HG02943 (cell line): Measurements from ENCODE around the gene MDH2.
"Not testable (repeated sequence)": the region's sequence is repeated elsewhere in the genome, so short reads cannot be mapped to it uniquely, and the experiment has no call there.

Experiments
- ATAC-seq: cut with Tn5 transposase; IDR thresholded peaks from one replicate; pipeline ENCODE4 v1.9.1; 2021; ENCODE audit warnings: mild to moderate bottlenecking, low read depth, moderate library complexity; ENCODE audit not compliant: unreplicated experiment

MDH2 gene, protein sequence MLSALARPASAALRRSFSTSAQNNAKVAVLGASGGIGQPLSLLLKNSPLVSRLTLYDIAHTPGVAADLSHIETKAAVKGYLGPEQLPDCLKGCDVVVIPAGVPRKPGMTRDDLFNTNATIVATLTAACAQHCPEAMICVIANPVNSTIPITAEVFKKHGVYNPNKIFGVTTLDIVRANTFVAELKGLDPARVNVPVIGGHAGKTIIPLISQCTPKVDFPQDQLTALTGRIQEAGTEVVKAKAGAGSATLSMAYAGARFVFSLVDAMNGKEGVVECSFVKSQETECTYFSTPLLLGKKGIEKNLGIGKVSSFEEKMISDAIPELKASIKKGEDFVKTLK

GRCh38 chr7:76047811-76048667 is at the start of gene MDH2, which contains the start of gene STYXL1:
Gene MDH2, plus strand, starts transcription at chr7:76048106. Its CDS starts 55 bp downstream, at chr7:76048161.
Gene STYXL1, minus strand, starts transcription at chr7:76048000. Its CDS starts 17,477 bp downstream, at chr7:76030523.
- ATAC-seq: peak; percentile 89

- ATAC-seq: no peak
Measured at GRCh38 chr7:76000566-76000965, 47.3 kb upstream of the MDH2 start.

DNA sequence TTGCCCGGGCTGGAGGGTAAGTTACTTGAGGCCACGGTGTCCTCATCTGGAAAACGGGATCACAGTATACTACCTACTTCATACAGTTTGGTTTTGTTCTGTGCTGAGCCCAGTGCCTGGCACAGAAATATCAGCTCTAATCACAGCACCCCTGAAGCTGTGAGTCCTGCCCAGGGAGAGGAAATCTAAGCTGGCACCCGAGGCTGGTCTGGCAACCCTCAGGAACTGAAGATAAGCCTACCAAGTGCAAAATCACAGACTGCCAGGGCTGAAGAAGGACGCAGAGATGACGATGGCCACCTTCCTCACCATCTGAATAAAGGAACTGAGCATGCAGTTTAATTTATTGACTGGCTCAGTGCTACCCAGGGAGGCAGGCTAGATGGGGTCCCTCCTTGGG is 45.8 kb upstream of the MDH2 start:
- no peak for ATAC-seq

GRCh38 chr7:76002822-76003221 is 45.1 kb upstream of the MDH2 start:
- no peak for ATAC-seq

DNA sequence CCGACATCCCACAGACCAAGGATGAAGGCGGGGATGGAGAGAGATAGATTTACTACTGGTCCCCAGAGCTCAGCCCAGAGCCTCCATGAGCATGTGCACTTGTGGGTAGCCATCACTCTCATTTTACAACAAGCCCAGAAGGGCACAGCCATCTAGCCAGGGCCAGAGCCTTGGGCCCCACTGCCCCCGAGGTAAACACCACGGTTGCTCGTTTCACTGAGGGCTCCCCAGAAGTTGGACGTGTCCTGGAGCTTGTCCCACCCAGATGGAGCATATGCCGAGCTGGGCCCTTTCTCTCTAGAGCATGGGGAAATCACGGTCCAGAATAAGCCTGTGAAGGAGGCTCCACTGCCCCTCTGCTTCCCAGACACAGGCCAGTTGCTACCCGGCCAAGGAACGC is 44.6 kb upstream of the MDH2 start:
- no peak for ATAC-seq

DNA sequence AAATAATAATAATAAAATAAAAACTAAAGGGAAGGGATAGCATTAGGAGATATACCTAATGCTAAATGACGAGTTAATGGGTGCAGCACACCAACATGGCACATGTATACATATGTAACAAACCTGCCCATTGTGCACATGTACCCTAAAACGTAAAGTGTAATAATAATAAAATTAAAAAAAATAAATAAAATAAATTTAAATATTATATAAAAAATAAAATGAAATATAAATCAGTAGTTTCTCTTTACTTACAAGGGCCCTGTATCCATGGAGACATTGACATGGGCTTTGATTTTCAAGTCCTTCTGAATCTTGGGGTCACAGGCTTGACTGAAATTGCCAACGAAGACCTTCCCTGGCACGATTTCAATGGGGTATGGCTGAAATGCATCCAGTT is 42.9 kb upstream of the MDH2 start:
- not testable (repeated sequence) for ATAC-seq

GRCh38 chr7:76008156-76008687 is 39.7 kb upstream of the MDH2 start:
- no peak for ATAC-seq

GRCh38 chr7:76009672-76010600 is 38.0 kb upstream of the MDH2 start:
- ATAC-seq: no peak

DNA sequence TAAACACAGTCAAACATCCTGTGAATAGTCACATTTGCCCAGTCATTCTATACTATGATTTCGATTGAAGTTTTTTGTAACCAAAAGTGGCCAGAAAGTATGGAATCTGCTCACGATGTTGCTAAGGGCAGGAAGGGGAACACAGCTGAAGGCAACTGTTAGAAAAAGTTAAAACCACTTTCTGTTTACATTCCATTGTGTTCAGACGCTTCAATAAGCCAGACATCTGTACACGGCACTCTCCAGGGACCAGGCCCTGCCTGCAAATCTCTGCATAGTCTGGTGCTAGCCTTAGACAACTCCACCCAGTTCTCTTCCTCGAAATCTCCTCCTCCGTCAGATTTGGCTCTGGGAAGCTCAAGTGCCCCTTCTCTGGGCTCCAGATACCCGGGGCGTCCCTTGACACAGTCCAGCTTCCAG is 36.5 kb upstream of the MDH2 start:
- no peak for ATAC-seq

DNA sequence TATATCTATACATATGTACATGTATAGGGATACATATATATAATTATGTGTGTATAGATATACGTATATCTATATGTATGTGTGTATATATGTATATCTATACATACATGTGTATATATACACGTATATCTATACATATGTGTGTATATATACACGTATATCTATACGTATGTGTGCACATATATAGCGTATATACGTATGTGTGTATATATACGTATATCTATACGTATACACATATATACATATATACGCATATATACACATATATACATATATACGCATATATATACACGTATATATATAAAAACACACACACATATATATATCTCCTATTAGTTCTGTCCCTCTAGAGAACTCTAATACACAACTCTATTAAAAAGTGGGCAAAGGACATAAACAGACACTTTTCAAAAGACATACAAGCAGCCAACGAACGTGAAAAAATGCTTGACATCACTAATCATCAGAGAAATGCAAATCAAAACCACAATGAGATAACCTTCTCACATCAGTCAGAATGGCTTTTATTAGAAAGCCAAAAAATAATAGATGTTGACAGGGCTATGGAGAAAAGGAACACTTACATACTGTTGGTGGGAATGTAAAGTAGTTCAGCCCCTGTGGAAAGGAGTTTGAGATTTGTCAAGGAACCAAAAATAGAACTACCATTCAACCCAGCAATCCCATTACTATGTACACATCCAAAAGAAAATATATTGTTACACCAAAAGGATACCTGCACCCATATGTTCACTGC is 31.5 kb upstream of the MDH2 start:
- no peak for ATAC-seq

DNA sequence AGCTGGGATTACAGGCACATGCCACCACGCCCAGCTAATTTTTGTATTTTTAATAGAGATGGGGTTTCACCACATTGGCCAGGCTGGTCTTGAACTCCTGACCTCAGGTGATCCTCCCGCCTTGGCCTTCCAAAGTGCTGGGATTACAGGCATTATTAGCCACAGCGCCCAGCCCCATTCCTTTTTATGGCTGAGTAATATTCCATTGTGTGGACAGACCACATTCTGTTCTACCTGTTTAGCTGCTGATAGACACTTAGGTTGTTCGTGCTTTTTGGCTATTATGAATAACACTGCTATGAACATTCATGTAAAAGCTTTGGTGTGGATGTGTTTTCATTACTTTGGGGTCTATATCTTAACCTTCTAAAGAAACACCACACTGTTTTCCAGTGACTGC is 29.4 kb upstream of the MDH2 start:
- not testable (repeated sequence) for ATAC-seq

GRCh38 chr7:76020031-76020714 is 27.7 kb upstream of the MDH2 start:
- ATAC-seq: no peak

GRCh38 chr7:76022026-76022780 is 25.7 kb upstream of the MDH2 start:
- ATAC-seq: no peak

DNA sequence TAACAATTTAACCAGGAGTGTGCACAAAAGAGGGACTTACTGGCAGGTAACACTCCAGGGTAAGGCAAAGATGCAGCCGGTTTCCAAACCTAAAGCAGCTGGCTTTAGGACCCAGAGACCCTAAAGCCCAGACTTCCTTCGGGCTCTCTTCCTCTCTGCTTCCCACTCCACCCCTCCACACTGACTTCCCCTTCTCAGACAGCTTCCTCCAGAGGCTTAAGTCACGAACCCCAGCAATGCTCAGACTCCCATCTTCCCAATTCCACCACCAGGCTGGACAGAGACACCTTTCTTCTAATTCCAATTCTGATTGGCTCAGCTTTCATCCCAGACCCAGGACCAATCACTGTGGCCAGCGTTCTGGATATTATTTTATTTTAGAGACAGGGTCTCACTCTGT is 24.9 kb upstream of the MDH2 start:
- ATAC-seq: no peak

GRCh38 chr7:76029682-76030081 is 18.2 kb upstream of the MDH2 start:
- ATAC-seq: not testable (repeated sequence)

DNA sequence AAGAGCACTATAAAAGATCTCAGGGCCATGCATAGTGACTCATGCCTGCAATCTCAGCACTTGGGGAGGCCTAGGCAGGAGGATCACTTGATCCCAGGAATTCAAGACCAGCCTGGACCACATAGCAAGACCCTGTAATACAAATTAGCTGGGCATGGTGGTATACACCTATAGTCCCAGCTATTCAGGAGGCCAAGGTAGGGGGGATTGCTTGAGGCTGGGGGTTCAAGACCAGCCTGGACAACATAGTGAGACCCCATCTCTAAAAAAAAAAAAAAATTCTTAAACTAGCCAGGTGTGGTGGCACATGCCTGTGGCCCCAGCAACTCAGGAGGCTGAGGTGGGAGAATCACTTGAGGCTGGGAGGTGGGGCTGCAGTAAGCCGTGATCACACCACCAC is 15.9 kb upstream of the MDH2 start:
- no peak for ATAC-seq

DNA sequence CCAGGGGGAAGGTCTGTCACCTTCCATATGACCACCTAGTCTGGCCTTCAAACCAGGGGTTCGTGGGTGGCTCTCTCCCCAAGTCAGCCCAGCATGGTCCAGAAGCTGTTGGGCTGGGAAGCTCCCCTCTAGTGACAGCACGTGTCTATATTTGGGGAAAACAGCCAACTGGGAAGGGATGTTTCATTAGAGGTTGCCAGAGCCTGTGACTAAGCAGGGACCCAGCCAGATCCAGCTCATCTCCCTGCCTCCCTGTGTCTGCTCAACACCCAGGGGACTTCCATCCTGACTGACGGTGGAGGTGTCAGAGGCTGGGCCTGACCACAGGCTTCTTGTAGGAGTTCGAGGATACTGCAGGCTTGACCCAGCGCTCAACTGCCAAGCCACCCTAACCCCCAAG is 10.6 kb upstream of the MDH2 start:
- no peak for ATAC-seq

GRCh38 chr7:76040126-76040525 is 7.8 kb upstream of the MDH2 start:
- ATAC-seq: no peak
